B cell (primary cell): Measurements from ENCODE around the gene HOXD8. TPM values are rescaled to one million over a fixed set of nuclear protein-coding genes. Genes with fewer than 3 reads are reported as not detected.
A peak's percentile ranks its signal among the peaks of the same experiment; 100 is the strongest.

ENCODE experiments used
- ATAC-seq: fragments of 200-7000 bp; cut with Tn5 transposase; one replicate; pipeline ENCODE4 v1.10.0; 2021; ENCODE audit warnings: low read depth, mild to moderate bottlenecking, moderate number of reproducible peaks, moderate library complexity
- CTCF ChIA-PET: fragments of 350-600 bp; sonication (Branson Sonifier 250); formaldehyde crosslinking; loops from one replicate; lab custom pipeline; 2021; ENCODE audit warnings: antibody characterized with exemption, inconsistent platforms; lab: Charles Lee
- POLR2A ChIA-PET: fragments of 350-600 bp; sonication (Branson Sonifier 250); formaldehyde crosslinking; loops from one replicate; lab custom pipeline; 2021; ENCODE audit warnings: antibody characterized with exemption; lab: Charles Lee
- DNase-seq: peaks from one replicate; pipeline ENCODE4 v3.0.0; 2013
- H2AFZ ChIP-seq: 2 replicates; pipeline ENCODE4 v1.6.1; 2012; ENCODE audit warnings: mild to moderate bottlenecking, low read depth, low read length; ENCODE audit not compliant: insufficient read depth, poor library complexity, severe bottlenecking
- H3K27ac ChIP-seq, 2 donors: 1 replicate in 1 of 2; 2 replicates in 1 of 2; pipeline ENCODE4 v1.5.1; 2012 to 2013; ENCODE audit warnings: low read length in 2 of 2, mild to moderate bottlenecking in 2 of 2, moderate library complexity in 1 of 2
- H3K27me3 ChIP-seq, 4 experiments: fragments of 200-600 bp in 1 of 4; sonication (generic) in 1 of 4; replicated peaks in 1 of 4; 1 replicate in 2 of 4; 2 replicates in 2 of 4; pipeline versions ENCODE4 v1.6.1 to v1.7.0; 2013 to 2016; ENCODE audit warnings: low read length in 3 of 4, mild to moderate bottlenecking in 2 of 4, mixed read lengths in 1 of 4, moderate library complexity in 1 of 4; ENCODE audit not compliant: insufficient read depth in 4 of 4, control insufficient read depth in 3 of 4; ENCODE audit errors: control extremely low read depth in 1 of 4
- H3K36me3 ChIP-seq, 2 experiments: replicated peaks in 1 of 2; 1 replicate in 1 of 2; 2 replicates in 1 of 2; pipeline versions ENCODE4 v1.6.1 to v1.7.1; 2013; ENCODE audit warnings: low read length in 1 of 2; ENCODE audit not compliant: insufficient read depth in 2 of 2, control insufficient read depth in 1 of 2; ENCODE audit errors: control extremely low read depth in 1 of 2, extremely low read depth in 1 of 2
- H3K4me1 ChIP-seq, 2 donors: fragments of 200-600 bp in 1 of 2; sonication (generic) in 1 of 2; 1 replicate in 1 of 2; 2 replicates in 1 of 2; pipeline versions ENCODE4 v1.5.1 to v1.6.1; 2013 to 2017; ENCODE audit warnings: low read length in 2 of 2; ENCODE audit not compliant: control insufficient read depth in 2 of 2, insufficient read depth in 2 of 2
- H3K4me2 ChIP-seq: replicated peaks from 2 replicates; pipeline ENCODE3; 2012; ENCODE audit warnings: mild to moderate bottlenecking, low read depth, low read length; ENCODE audit not compliant: poor library complexity, severe bottlenecking
- H3K4me3 ChIP-seq, 5 experiments: fragments of 200-600 bp in 1 of 5; sonication (generic) in 1 of 5; 1 replicate in 3 of 5; 2 replicates in 2 of 5; pipeline versions ENCODE4 v1.5.1 to v1.7.0; 2011 to 2016; ENCODE audit warnings: low read length in 4 of 5, mild to moderate bottlenecking in 4 of 5, low read depth in 2 of 5, control low read depth in 1 of 5, moderate library complexity in 1 of 5; ENCODE audit not compliant: insufficient read depth in 1 of 5; ENCODE audit errors: control extremely low read depth in 1 of 5, extremely low read depth in 1 of 5
- H3K79me2 ChIP-seq: fragments of 200-600 bp; sonication (generic); one replicate; pipeline ENCODE4 v1.6.0; 2016; ENCODE audit warnings: low read length; ENCODE audit not compliant: control insufficient read depth, insufficient read depth
- H3K9ac ChIP-seq: fragments of 200-600 bp; sonication (generic); 2 replicates; pipeline ENCODE4 v1.6.1; 2017; ENCODE audit warnings: mild to moderate bottlenecking, low read length, moderate library complexity
- H3K9me3 ChIP-seq, 3 donors: one replicate each; pipeline versions ENCODE4 v1.6.1 to v1.7.1; 2013; ENCODE audit warnings: low read length in 2 of 3; ENCODE audit not compliant: control insufficient read depth in 2 of 3, insufficient read depth in 1 of 3; ENCODE audit errors: control extremely low read depth in 1 of 3
- H4K20me1 ChIP-seq: 2 replicates; pipeline ENCODE4 v1.6.0; 2012; ENCODE audit warnings: mild to moderate bottlenecking, low read length; ENCODE audit not compliant: insufficient read depth, control insufficient read depth, poor library complexity, severe bottlenecking
- H3K27ac Mint-ChIP-seq: one replicate; pipeline ENCODE4 v1.8.0; 2021; ENCODE audit warnings: mixed read lengths
- H3K27me3 Mint-ChIP-seq: one replicate; pipeline ENCODE4 v1.8.0; 2021; ENCODE audit warnings: mixed read lengths
- H3K4me1 Mint-ChIP-seq: one replicate; pipeline ENCODE4 v1.8.0; 2021; ENCODE audit warnings: mixed read lengths
- H3K4me3 Mint-ChIP-seq: one replicate; pipeline ENCODE4 v1.8.0; 2021; ENCODE audit warnings: mixed read lengths
- H3K9me3 Mint-ChIP-seq: one replicate; pipeline ENCODE4 v1.8.0; 2022; ENCODE audit warnings: mixed read lengths; ENCODE audit not compliant: insufficient read depth
- EZH2 ChIP-seq: IDR thresholded peaks from 2 replicates; pipeline ENCODE4 v1.6.1; 2012; ENCODE audit warnings: borderline replicate concordance, low read depth, mild to moderate bottlenecking, moderate library complexity, low read length; ENCODE audit not compliant: insufficient read depth, poor library complexity, severe bottlenecking
- WGBS: methylation state at CpG from one replicate; pipeline ENCODE4 v1.1.5; 2013; ENCODE audit warnings: missing lambda C conversion rate; ENCODE audit not compliant: insufficient coverage; 5-methylcytosine and 5-hydroxymethylcytosine counted together
- intact Hi-C: fragments of 100-400 bp; cut with micrococcal nuclease; formaldehyde crosslinking; loops from one replicate; pipeline ENCODE4 v1.10.0; 2022
- polyA plus RNA-seq: library from polyadenylated mRNA; depleted of rRNA; stranded (reverse); fragments of >200 nt; gene quantifications from 2 replicates; pipeline ENCODE4 v1.2.3, GENCODE V29; 2012
- total RNA-seq, 2 donors: library from RNA; stranded (reverse); fragments of 120-200 nt in 1 of 2; gene quantifications; 1 replicate in 1 of 2; 2 replicates in 1 of 2; pipeline versions ENCODE4 v1.2.3 to v1.2.4, GENCODE V29; 2013 to 2022
- TF ChIP-seq, protein P1 (sequence below): fragments of 200-600 bp; IDR thresholded peaks from one replicate; pipeline ENCODE4 v1.8.0; 2022; ENCODE audit warnings: antibody characterized with exemption, mild to moderate bottlenecking

HOXD8 gene
- total and polyA plus RNA-seq, 2 donors (not counting 1 experiment from before 2014, with no cell fraction given) = not detected

DNA sequence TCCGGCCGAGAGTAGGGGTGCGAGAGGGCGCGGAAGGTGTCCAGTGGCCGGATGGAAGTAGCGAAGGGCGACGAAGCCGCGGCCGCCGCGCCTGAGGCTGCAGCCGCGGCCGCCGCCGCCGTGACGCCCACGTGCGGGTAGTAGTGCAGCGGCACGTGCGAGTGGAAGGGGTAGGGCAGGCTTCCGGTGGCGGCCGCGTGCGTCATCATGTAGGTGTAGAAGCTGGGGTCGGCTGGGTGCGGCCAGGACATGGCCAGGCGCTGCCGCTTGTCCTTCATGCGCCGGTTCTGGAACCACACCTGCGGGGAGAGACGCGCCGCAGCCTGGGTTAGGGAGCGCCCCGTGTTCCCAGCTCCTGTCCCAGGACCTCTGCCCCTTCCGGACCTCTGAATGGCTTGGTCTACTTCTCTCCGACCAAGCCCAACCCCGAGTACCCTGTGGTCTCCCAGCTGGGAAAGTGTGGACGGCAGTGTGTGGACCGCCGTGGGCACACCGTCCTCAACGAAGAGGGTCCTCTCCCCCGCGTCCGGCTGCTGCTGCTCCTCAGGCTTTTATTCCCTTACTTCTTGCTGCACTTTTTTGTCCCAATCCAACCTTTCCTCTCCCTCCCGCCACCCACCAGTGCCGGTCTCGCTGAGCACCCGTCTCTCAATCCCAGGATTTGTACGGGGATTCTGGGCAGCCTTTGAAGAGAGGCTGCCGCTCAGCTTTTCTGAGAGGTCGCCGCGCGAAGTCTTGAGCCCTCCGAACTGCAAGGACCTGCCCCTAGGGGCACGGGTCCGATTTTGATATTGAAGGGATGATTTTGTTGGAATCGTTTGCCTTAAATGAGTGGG lies 48.7 kb upstream of the HOXD8 start:
- Histone ChIP-seq H3K4me3 (no peak overlapping the region), H3K4me1 (peaks cover 3 to 20% of the 10 kb centered on the region in 2 donors), H2AFZ (no peak overlapping the region), H3K4me2 (peak overlapping the region; percentile 28), H3K27me3 (peaks cover 0 to 86% (median 71%) of the 10 kb centered on the region in 4 experiments), H3K27ac (no peak overlapping the region), H3K36me3 (no peaks in the 10 kb centered on the region), H3K9me3 (peaks cover 4 to 69% (median 35%) of the 10 kb centered on the region in 3 donors), H3K9ac (no peak overlapping the region), H3K79me2 (no peaks in the 10 kb centered on the region), H4K20me1 (no peaks in the 10 kb centered on the region)
- DNase-seq (peak; percentile 36), ATAC-seq (no peak)
- CTCF ChIA-PET = interaction anchor here (1.4 kb wide), 1 partner anchor 47 kb away, joined by 5 read pairs; no protein-coding TSS in a partner anchor
- peak overlapping the region; percentile 59 for H3K27ac Mint-ChIP-seq
- peaks cover 3% of the 10 kb centered on the region for H3K9me3 Mint-ChIP-seq
- TF ChIP-seq EZH2 = no peak
- TF ChIP-seq, protein P1, sequence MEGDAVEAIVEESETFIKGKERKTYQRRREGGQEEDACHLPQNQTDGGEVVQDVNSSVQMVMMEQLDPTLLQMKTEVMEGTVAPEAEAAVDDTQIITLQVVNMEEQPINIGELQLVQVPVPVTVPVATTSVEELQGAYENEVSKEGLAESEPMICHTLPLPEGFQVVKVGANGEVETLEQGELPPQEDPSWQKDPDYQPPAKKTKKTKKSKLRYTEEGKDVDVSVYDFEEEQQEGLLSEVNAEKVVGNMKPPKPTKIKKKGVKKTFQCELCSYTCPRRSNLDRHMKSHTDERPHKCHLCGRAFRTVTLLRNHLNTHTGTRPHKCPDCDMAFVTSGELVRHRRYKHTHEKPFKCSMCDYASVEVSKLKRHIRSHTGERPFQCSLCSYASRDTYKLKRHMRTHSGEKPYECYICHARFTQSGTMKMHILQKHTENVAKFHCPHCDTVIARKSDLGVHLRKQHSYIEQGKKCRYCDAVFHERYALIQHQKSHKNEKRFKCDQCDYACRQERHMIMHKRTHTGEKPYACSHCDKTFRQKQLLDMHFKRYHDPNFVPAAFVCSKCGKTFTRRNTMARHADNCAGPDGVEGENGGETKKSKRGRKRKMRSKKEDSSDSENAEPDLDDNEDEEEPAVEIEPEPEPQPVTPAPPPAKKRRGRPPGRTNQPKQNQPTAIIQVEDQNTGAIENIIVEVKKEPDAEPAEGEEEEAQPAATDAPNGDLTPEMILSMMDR = no peak
- no peak overlapping the region for H3K4me3 Mint-ChIP-seq
- intact Hi-C loops = no loop called here
- POLR2A ChIA-PET = no interaction called here
- H3K27me3 Mint-ChIP-seq = peaks cover 70% of the 10 kb centered on the region
- 15% methylated on average over 65 of the region's 68 CpGs for WGBS
- peaks cover 5% of the 10 kb centered on the region for H3K4me1 Mint-ChIP-seq

DNA sequence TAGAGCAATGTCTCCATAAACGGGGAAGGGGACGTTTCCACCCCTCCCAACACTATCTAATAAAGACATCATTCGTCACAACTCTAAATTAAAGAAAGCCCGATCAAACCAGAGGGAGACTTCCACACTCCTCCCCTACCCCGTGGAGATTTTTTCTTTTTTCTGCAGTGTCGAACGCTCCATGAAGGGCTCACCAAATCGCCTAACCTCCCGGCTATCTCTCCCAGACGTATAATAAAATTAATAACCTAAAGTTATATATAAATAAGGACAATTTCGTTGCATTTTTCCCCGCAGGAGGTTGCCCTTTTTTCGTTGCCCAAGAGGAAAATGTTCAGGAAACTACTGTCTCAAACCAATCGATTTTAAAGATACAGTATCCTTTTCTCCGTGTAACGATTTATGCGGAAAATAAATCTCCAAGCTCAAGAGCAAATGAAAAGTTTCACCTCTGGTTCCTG lies 48.1 kb upstream of the HOXD8 start:
- H3K36me3 ChIP-seq = no peaks in the 10 kb centered on the region
- ATAC-seq (no peak), DNase-seq (peak; percentile 35)
- H3K4me3 ChIP-seq = no peak overlapping the region
- Mint-ChIP-seq H3K4me1 (peaks cover 5% of the 10 kb centered on the region), H3K27ac (peak overlapping the region; percentile 59), H3K27me3 (peaks cover 67% of the 10 kb centered on the region), H3K4me3 (no peak overlapping the region), H3K9me3 (peaks cover 3% of the 10 kb centered on the region)
- H3K27me3 ChIP-seq = peaks cover 0 to 87% (median 72%) of the 10 kb centered on the region in 4 experiments
- H3K4me2 ChIP-seq = no peak overlapping the region
- POLR2A ChIA-PET = no interaction called here
- no peak overlapping the region for H3K27ac ChIP-seq
- H3K79me2 ChIP-seq = no peaks in the 10 kb centered on the region
- no peaks in the 10 kb centered on the region for H4K20me1 ChIP-seq
- intact Hi-C loops = no loop called here
- CTCF ChIA-PET = no interaction called here
- H2AFZ ChIP-seq = no peak overlapping the region
- no peak for TF ChIP-seq EZH2
- TF ChIP-seq, protein P1 = no peak
- H3K9ac ChIP-seq = no peak overlapping the region
- H3K9me3 ChIP-seq = peaks cover 4 to 76% (median 35%) of the 10 kb centered on the region in 3 donors
- peaks cover 3 to 20% of the 10 kb centered on the region in 2 donors for H3K4me1 ChIP-seq
- 24% methylated on average over 8 of the region's 17 CpGs for WGBS
